Measurements from ENCODE around the gene PFDN2. TPM values are rescaled to one million over a fixed set of nuclear protein-coding genes. Genes with fewer than 3 reads are reported as not detected.
"Not testable (repeated sequence)": the region's sequence is repeated elsewhere in the genome, so short reads cannot be mapped to it uniquely, and the experiment has no call there.

The PFDN2 gene
- polyA plus RNA-seq, 5 donors = 51.4 to 67.6 (median 53.5) TPM

GRCh38 chr1:161063936-161064335 is 53.9 kb downstream of the PFDN2 start:
- not testable (repeated sequence) for DNase-seq

- DNase-seq = no peak
Measured at GRCh38 chr1:161061419-161061818, 56.4 kb downstream of the PFDN2 start.

DNA sequence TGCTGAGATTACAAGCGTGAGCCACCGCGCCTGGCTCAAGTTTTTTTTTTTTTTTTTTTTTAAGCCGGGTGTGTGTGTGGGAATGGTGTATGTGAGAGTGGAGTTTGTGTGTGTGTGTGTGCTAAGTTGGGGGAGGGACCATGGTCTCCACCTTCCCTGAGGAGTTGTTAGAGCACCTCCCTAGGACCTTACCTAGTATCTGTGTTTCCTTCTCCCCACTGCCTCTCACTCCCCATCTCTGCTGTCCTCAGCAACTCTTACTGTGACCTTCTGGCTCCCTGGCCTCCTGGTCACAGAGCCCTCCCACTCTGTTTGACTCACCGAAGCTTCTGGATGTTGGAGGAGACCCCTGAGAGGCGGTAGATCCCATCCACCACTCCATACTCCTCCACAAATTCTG is 58.5 kb downstream of the PFDN2 start:
- no peak for DNase-seq

DNA sequence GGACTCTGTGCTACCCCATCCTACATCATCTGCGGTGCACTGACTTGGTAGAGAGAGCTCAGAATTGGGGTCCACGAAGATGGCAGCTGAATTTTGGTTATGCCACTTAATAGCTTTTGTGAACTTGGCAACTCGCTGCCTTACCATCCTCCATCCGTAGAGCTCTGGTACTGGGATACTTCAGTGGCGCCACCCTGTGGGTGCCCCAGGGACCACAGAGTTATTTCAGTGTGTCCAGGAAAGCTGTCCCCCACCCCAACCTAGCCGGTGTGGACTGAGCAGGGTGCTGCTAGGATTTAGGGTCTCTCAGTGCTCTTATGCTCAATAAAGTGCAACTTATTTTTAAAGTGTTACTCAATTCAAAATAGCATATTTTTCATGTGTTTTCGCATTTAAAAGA is 63.0 kb downstream of the PFDN2 start:
- no peak for DNase-seq

- no peak for DNase-seq
Measured at GRCh38 chr1:161054232-161054631, 63.6 kb downstream of the PFDN2 start.

GRCh38 chr1:161052899-161053298 is 64.9 kb downstream of the PFDN2 start:
- no peak for DNase-seq

DNA sequence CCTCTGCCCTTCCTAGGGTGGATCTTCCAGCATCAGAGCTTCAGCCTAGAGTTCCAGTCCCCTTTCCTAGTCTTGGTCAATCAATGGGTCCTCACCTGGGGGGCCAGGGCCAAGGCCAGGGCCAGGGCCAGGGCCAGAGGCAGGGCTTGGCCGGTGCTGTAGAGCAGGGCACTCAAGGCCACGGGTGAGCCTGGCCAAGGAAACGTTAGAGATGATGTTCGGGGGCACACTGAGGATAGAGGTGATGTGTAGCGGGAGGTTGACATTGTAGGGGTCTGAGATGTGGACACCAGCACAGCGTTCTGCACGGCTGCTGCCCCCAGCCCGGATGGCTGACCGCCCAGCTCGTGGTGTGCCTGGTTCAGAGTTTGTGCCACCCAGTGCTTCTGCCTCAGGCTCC is 66.6 kb downstream of the PFDN2 start:
- DNase-seq = no peak

Other genes with a start within 250 kb of the PFDN2 start
- gene ITLN1, start 232.9 kb downstream of the PFDN2 start, polyA plus RNA-seq (ENCODE audit: insufficient read depth in 1 of 5, insufficient read length in 5 of 5, low replicate concordance in 1 of 5) = 1 to 10 TPM in 2 of 5 donors, under 1 TPM in 3; 0.38 to 1.6 (median 0.74) TPM
- under 1 TPM in 1 of 5 donors, not detected in 4; 0.22 TPM for gene ITLN2, start 163.2 kb downstream of the PFDN2 start, polyA plus RNA-seq (ENCODE audit: insufficient read depth in 1 of 5, insufficient read length in 5 of 5, low replicate concordance in 1 of 5)
- 100 to 1,000 TPM in 1 of 5 donors, 10 to 100 TPM in 4; 76.0 to 110 (median 86.2) TPM for gene F11R, start 96.9 kb downstream of the PFDN2 start, polyA plus RNA-seq (ENCODE audit: insufficient read depth in 1 of 5, insufficient read length in 5 of 5, low replicate concordance in 1 of 5)
- 10 to 100 TPM; 32.7 to 51.5 (median 49.5) TPM for gene TSTD1, start 79.1 kb downstream of the PFDN2 start, polyA plus RNA-seq (ENCODE audit: insufficient read depth in 1 of 5, insufficient read length in 5 of 5, low replicate concordance in 1 of 5)
- 10 to 100 TPM; 63.8 to 67.7 (median 64.3) TPM for gene USF1, start 72.1 kb downstream of the PFDN2 start, polyA plus RNA-seq (ENCODE audit: insufficient read depth in 1 of 5, insufficient read length in 5 of 5, low replicate concordance in 1 of 5)
- gene ARHGAP30, start 48.1 kb downstream of the PFDN2 start, polyA plus RNA-seq (ENCODE audit: insufficient read depth in 1 of 5, insufficient read length in 5 of 5, low replicate concordance in 1 of 5) = 1 to 10 TPM; 2.8 to 4.7 (median 3.9) TPM
- 10 to 100 TPM in 2 of 5 donors, 1 to 10 TPM in 3; 7.3 to 11.9 (median 9.1) TPM for gene NECTIN4, start 28.5 kb downstream of the PFDN2 start, polyA plus RNA-seq (ENCODE audit: insufficient read depth in 1 of 5, insufficient read length in 5 of 5, low replicate concordance in 1 of 5)
- 1 to 10 TPM; 3.8 to 8.0 (median 5.2) TPM for gene KLHDC9, start 19.7 kb downstream of the PFDN2 start, polyA plus RNA-seq (ENCODE audit: insufficient read depth in 1 of 5, insufficient read length in 5 of 5, low replicate concordance in 1 of 5)
- gene NIT1, start 68 bp upstream of the PFDN2 start, polyA plus RNA-seq (ENCODE audit: insufficient read depth in 1 of 5, insufficient read length in 5 of 5, low replicate concordance in 1 of 5) = 10 to 100 TPM; 40.9 to 46.1 (median 42.5) TPM
- gene DEDD, start 14.6 kb upstream of the PFDN2 start, polyA plus RNA-seq (ENCODE audit: insufficient read depth in 1 of 5, insufficient read length in 5 of 5, low replicate concordance in 1 of 5) = 10 to 100 TPM; 49.2 to 56.6 (median 50.4) TPM
- gene UFC1, start 35.9 kb upstream of the PFDN2 start, polyA plus RNA-seq (ENCODE audit: insufficient read depth in 1 of 5, insufficient read length in 5 of 5, low replicate concordance in 1 of 5) = 100 to 1,000 TPM; 147 to 175 (median 155) TPM
- gene USP21, start 41.5 kb upstream of the PFDN2 start, polyA plus RNA-seq (ENCODE audit: insufficient read depth in 1 of 5, insufficient read length in 5 of 5, low replicate concordance in 1 of 5) = 10 to 100 TPM; 42.7 to 56.3 (median 49.4) TPM
- gene PPOX, start 48.4 kb upstream of the PFDN2 start, polyA plus RNA-seq (ENCODE audit: insufficient read depth in 1 of 5, insufficient read length in 5 of 5, low replicate concordance in 1 of 5) = 10 to 100 TPM; 39.9 to 59.3 (median 45.1) TPM
- gene B4GALT3, start 59.5 kb upstream of the PFDN2 start, polyA plus RNA-seq (ENCODE audit: insufficient read depth in 1 of 5, insufficient read length in 5 of 5, low replicate concordance in 1 of 5) = 10 to 100 TPM; 31.7 to 48.1 (median 41.5) TPM
- gene ADAMTS4, start 81.0 kb upstream of the PFDN2 start, polyA plus RNA-seq (ENCODE audit: insufficient read depth in 1 of 5, insufficient read length in 5 of 5, low replicate concordance in 1 of 5) = 1 to 10 TPM; 1.8 to 2.8 (median 2.2) TPM
- 100 to 1,000 TPM; 146 to 165 (median 156) TPM for gene NDUFS2, start 84.3 kb upstream of the PFDN2 start, polyA plus RNA-seq (ENCODE audit: insufficient read depth in 1 of 5, insufficient read length in 5 of 5, low replicate concordance in 1 of 5)
- gene FCER1G, start 97.3 kb upstream of the PFDN2 start, polyA plus RNA-seq (ENCODE audit: insufficient read depth in 1 of 5, insufficient read length in 5 of 5, low replicate concordance in 1 of 5) = 10 to 100 TPM; 14.3 to 23.8 (median 18.1) TPM
- 10 to 100 TPM in 1 of 5 donors, not detected in 4; 59.7 TPM for gene APOA2, start 105.6 kb upstream of the PFDN2 start, polyA plus RNA-seq (ENCODE audit: insufficient read depth in 1 of 5, insufficient read length in 5 of 5, low replicate concordance in 1 of 5)
- gene TOMM40L, start 108.0 kb upstream of the PFDN2 start, polyA plus RNA-seq (ENCODE audit: insufficient read depth in 1 of 5, insufficient read length in 5 of 5, low replicate concordance in 1 of 5) = 10 to 100 TPM; 10.1 to 12.4 (median 11.6) TPM
- gene NR1I3, start 120.2 kb upstream of the PFDN2 start, polyA plus RNA-seq (ENCODE audit: insufficient read depth in 1 of 5, insufficient read length in 5 of 5, low replicate concordance in 1 of 5) = under 1 TPM; 0.51 to 0.99 (median 0.88) TPM
- 1 to 10 TPM in 2 of 5 donors, under 1 TPM in 3; 0.68 to 1.4 (median 0.91) TPM for gene PCP4L1, start 140.7 kb upstream of the PFDN2 start, polyA plus RNA-seq (ENCODE audit: insufficient read depth in 1 of 5, insufficient read length in 5 of 5, low replicate concordance in 1 of 5)
- 1 to 10 TPM; 2.6 to 4.7 (median 3.2) TPM for gene MPZ, start 191.9 kb upstream of the PFDN2 start, polyA plus RNA-seq (ENCODE audit: insufficient read depth in 1 of 5, insufficient read length in 5 of 5, low replicate concordance in 1 of 5)
- gene SDHC, start 196.3 kb upstream of the PFDN2 start, polyA plus RNA-seq (ENCODE audit: insufficient read depth in 1 of 5, insufficient read length in 5 of 5, low replicate concordance in 1 of 5) = 100 to 1,000 TPM; 161 to 204 (median 179) TPM
- 10 to 100 TPM in 3 of 5 donors, 1 to 10 TPM in 2; 4.5 to 20.0 (median 14.6) TPM for gene CFAP126, start 249.8 kb upstream of the PFDN2 start, polyA plus RNA-seq (ENCODE audit: insufficient read depth in 1 of 5, insufficient read length in 5 of 5, low replicate concordance in 1 of 5)

Measured in right lung (tissue), 5 donors.